GM23338 (cell line): ENCODE measurements around the gene SUGCT. TPM values are rescaled to one million over a fixed set of nuclear protein-coding genes. Genes with fewer than 3 reads are reported as not detected.

Experiments
- ATAC-seq: fragments of 200-7000 bp; cut with Tn5 transposase; 3 replicates; pipeline ENCODE4 v1.9.1; 2020
- DNase-seq: peaks from one replicate; pipeline ENCODE4 v3.0.0-alpha.2; 2015; ENCODE audit warnings: low spot score
- H2AFZ ChIP-seq: fragments of 200-600 bp; sonication (generic); 2 replicates; pipeline ENCODE4 v1.8.0; 2016; ENCODE audit warnings: antibody characterized with exemption, mild to moderate bottlenecking, moderate library complexity
- H3F3A ChIP-seq: fragments of 200-600 bp; sonication (generic); replicated peaks from 2 replicates; pipeline ENCODE4 v1.8.0; 2017; ENCODE audit warnings: antibody characterized with exemption, mixed run types, low read depth
- H3K27ac ChIP-seq: fragments of 200-600 bp; sonication (generic); 2 replicates; pipeline ENCODE4 v1.6.1; 2016; ENCODE audit warnings: low read depth
- H3K27me3 ChIP-seq: fragments of 200-600 bp; sonication (generic); 2 replicates; pipeline ENCODE4 v1.8.0; 2016; ENCODE audit warnings: mild to moderate bottlenecking, mixed run types, moderate library complexity; ENCODE audit not compliant: insufficient read depth
- H3K36me3 ChIP-seq: fragments of 200-600 bp; sonication (generic); 2 replicates; pipeline ENCODE4 v1.8.0; 2016; ENCODE audit warnings: mild to moderate bottlenecking; ENCODE audit not compliant: insufficient read depth
- H3K4me1 ChIP-seq: fragments of 200-600 bp; sonication (generic); 2 replicates; pipeline ENCODE4 v1.8.0; 2016; ENCODE audit warnings: mild to moderate bottlenecking, moderate library complexity; ENCODE audit not compliant: insufficient read depth
- H3K4me2 ChIP-seq: fragments of 200-600 bp; sonication (generic); 2 replicates; pipeline ENCODE4 v1.7.1; 2017; ENCODE audit warnings: mixed run types
- H3K4me3 ChIP-seq: fragments of 200-600 bp; sonication (generic); 2 replicates; pipeline ENCODE4 v1.6.1; 2016; ENCODE audit warnings: mixed run types
- H3K79me2 ChIP-seq: fragments of 200-600 bp; sonication (generic); replicated peaks from 2 replicates; pipeline ENCODE4 v1.8.0; 2017; ENCODE audit warnings: mild to moderate bottlenecking; ENCODE audit not compliant: insufficient read depth
- H3K9me2 ChIP-seq: fragments of 200-600 bp; sonication (generic); 2 replicates; pipeline ENCODE4 v1.8.0; 2017; ENCODE audit not compliant: insufficient read depth
- H4K20me1 ChIP-seq: fragments of 200-600 bp; sonication (generic); replicated peaks from 2 replicates; pipeline ENCODE4 v1.8.0; 2017; ENCODE audit warnings: mild to moderate bottlenecking; ENCODE audit not compliant: insufficient read depth
- H3K27ac Mint-ChIP-seq: 2 replicates; pipeline ENCODE4 v1.8.0; 2020; ENCODE audit warnings: inconsistent platforms, mild to moderate bottlenecking, moderate library complexity, mixed read lengths
- H3K27me3 Mint-ChIP-seq: 3 replicates; pipeline ENCODE4 v1.8.0; 2022; ENCODE audit warnings: low read depth, mild to moderate bottlenecking, moderate library complexity, mixed read lengths, inconsistent platforms; ENCODE audit not compliant: insufficient read depth, poor library complexity
- H3K36me3 Mint-ChIP-seq: 3 replicates; pipeline ENCODE4 v1.8.0; 2021; ENCODE audit warnings: low read depth, mild to moderate bottlenecking, inconsistent platforms, moderate library complexity, mixed read lengths
- H3K4me1 Mint-ChIP-seq: 3 replicates; pipeline ENCODE4 v1.8.0; 2020; ENCODE audit warnings: mild to moderate bottlenecking, inconsistent platforms, mixed read lengths
- H3K4me3 Mint-ChIP-seq: 3 replicates; pipeline ENCODE4 v1.8.0; 2021; ENCODE audit warnings: moderate library complexity, mild to moderate bottlenecking, inconsistent platforms, mixed read lengths
- H3K9me3 Mint-ChIP-seq: 3 replicates; pipeline ENCODE4 v1.8.0; 2020; ENCODE audit warnings: moderate library complexity, mild to moderate bottlenecking, inconsistent platforms, mixed read lengths
- CREB1 ChIP-seq: fragments of 250-450 bp; sonication (Bioruptor Pico); IDR thresholded peaks from 2 replicates; pipeline ENCODE4 v1.5.0; 2020; ENCODE audit warnings: low read depth, mild to moderate bottlenecking, moderate library complexity
- ETS1 ChIP-seq: IDR thresholded peaks from 2 replicates; pipeline ENCODE4 v1.6.1; 2016; ENCODE audit warnings: antibody characterized with exemption
- EZH2 ChIP-seq: fragments of 200-600 bp; sonication (generic); IDR thresholded peaks from one replicate; pipeline ENCODE4 v1.8.0; 2017; ENCODE audit warnings: antibody characterized with exemption, mild to moderate bottlenecking, low read depth; ENCODE audit not compliant: unreplicated experiment
- EZH2phosphoT487 ChIP-seq: fragments of 200-600 bp; sonication (generic); IDR thresholded peaks from one replicate; pipeline ENCODE4 v1.8.1; 2018; ENCODE audit warnings: antibody characterized with exemption; ENCODE audit not compliant: unreplicated experiment
- JUNB ChIP-seq: IDR thresholded peaks from one replicate; pipeline ENCODE4 v1.6.1; 2016; ENCODE audit warnings: antibody characterized with exemption; ENCODE audit not compliant: unreplicated experiment
- NANOG ChIP-seq: IDR thresholded peaks from 2 replicates; pipeline ENCODE4 v1.6.1; 2016; ENCODE audit warnings: antibody characterized with exemption, borderline replicate concordance
- POLR2AphosphoS5 ChIP-seq: IDR thresholded peaks from 2 replicates; pipeline ENCODE4 v1.6.1; 2016; ENCODE audit warnings: antibody characterized with exemption, low read depth
- STAT1 ChIP-seq: IDR thresholded peaks from one replicate; pipeline ENCODE4 v1.6.1; 2016; ENCODE audit warnings: antibody characterized with exemption; ENCODE audit not compliant: unreplicated experiment
- ZNF114 ChIP-seq: fragments of 250-450 bp; sonication (Bioruptor Pico); IDR thresholded peaks from 2 replicates; pipeline ENCODE4 v1.5.0; 2020; ENCODE audit warnings: mild to moderate bottlenecking, moderate library complexity
- ZNF331 ChIP-seq: fragments of 250-450 bp; sonication (Bioruptor Pico); IDR thresholded peaks from 2 replicates; pipeline ENCODE4 v1.5.0; 2020; ENCODE audit warnings: low read depth, mild to moderate bottlenecking, moderate library complexity
- polyA plus RNA-seq: library from polyadenylated mRNA; unstranded; fragments of >200 nt; fragmentation: Nextera tagmentation; extraction: Ambion mirVana; gene quantifications from 2 replicates; pipeline ENCODE4 v1.2.1, GENCODE V29; 2016
- total RNA-seq: library from RNA; depleted of rRNA; stranded (reverse); fragments of >200 nt; shearing (Covaris generic); gene quantifications from 2 replicates; pipeline ENCODE4 v1.2.3, GENCODE V29; 2014
- TF ChIP-seq, protein P1 (sequence below): fragments of 250-450 bp; sonication (Bioruptor Pico); IDR thresholded peaks from 2 replicates; pipeline ENCODE4 v1.5.0; 2020; ENCODE audit warnings: mild to moderate bottlenecking, moderate library complexity
- TF ChIP-seq, protein P2 (sequence below): IDR thresholded peaks from one replicate; pipeline ENCODE4 v1.6.1; 2018; ENCODE audit warnings: antibody characterized with exemption; ENCODE audit not compliant: unreplicated experiment
- TF ChIP-seq, protein P3 (sequence below), 2 experiments: fragments of 200-600 bp in 1 of 2; sonication (generic) in 1 of 2; conservative IDR thresholded peaks; 2 replicates each; pipeline versions ENCODE4 v1.5.1 to v1.6.1; 2016 to 2017; ENCODE audit warnings: antibody characterized with exemption in 2 of 2, low read depth in 2 of 2, mild to moderate bottlenecking in 2 of 2, moderate library complexity in 1 of 2

The SUGCT gene
- total and polyA plus RNA-seq, 2 experiments from 2014 or later: 4.2 to 5.6 TPM

DNA sequence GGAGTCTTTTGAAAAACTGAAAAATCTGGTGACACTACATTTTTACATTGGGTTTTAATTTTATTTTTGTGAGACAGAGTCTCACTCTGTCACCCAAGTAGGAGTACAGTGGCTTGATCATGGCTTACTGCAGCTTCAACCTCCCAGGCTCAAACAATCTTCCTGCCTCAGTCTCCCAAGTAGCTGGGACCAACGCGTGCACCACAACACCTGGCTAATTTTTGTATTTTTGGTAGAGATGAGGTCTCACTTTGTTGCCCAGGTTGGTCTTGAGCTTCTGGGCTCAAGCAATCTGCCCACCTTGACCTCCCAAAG, 11.9 kb upstream of the SUGCT start:
- no peaks in the 10 kb centered on the region for H3K27me3 ChIP-seq
- Mint-ChIP-seq H3K36me3 (peaks cover 1% of the 10 kb centered on the region; the same call in 1 of the 3 replicates), H3K27ac (no peak overlapping the region), H3K4me3 (no peak overlapping the region), H3K9me3 (no peaks in the 10 kb centered on the region), H3K4me1 (no peaks in the 10 kb centered on the region; the same call in 2 of the 3 replicates), H3K27me3 (no peaks in the 10 kb centered on the region)
- peaks cover 10% of the 10 kb centered on the region; the same call in 1 of the 2 replicates for H3K79me2 ChIP-seq
- no peaks in the 10 kb centered on the region for H4K20me1 ChIP-seq
- TF ChIP-seq CREB1 (CRISPR knock-in tag) (no peak), ETS1 (no peak), EZH2phosphoT487 (no peak), POLR2AphosphoS5 (no peak), EZH2 (no peak), ZNF114 (CRISPR knock-in tag) (no peak), JUNB (no peak), ZNF331 (CRISPR knock-in tag) (no peak), NANOG (no peak), STAT1 (no peak)
- TF ChIP-seq, protein P1, sequence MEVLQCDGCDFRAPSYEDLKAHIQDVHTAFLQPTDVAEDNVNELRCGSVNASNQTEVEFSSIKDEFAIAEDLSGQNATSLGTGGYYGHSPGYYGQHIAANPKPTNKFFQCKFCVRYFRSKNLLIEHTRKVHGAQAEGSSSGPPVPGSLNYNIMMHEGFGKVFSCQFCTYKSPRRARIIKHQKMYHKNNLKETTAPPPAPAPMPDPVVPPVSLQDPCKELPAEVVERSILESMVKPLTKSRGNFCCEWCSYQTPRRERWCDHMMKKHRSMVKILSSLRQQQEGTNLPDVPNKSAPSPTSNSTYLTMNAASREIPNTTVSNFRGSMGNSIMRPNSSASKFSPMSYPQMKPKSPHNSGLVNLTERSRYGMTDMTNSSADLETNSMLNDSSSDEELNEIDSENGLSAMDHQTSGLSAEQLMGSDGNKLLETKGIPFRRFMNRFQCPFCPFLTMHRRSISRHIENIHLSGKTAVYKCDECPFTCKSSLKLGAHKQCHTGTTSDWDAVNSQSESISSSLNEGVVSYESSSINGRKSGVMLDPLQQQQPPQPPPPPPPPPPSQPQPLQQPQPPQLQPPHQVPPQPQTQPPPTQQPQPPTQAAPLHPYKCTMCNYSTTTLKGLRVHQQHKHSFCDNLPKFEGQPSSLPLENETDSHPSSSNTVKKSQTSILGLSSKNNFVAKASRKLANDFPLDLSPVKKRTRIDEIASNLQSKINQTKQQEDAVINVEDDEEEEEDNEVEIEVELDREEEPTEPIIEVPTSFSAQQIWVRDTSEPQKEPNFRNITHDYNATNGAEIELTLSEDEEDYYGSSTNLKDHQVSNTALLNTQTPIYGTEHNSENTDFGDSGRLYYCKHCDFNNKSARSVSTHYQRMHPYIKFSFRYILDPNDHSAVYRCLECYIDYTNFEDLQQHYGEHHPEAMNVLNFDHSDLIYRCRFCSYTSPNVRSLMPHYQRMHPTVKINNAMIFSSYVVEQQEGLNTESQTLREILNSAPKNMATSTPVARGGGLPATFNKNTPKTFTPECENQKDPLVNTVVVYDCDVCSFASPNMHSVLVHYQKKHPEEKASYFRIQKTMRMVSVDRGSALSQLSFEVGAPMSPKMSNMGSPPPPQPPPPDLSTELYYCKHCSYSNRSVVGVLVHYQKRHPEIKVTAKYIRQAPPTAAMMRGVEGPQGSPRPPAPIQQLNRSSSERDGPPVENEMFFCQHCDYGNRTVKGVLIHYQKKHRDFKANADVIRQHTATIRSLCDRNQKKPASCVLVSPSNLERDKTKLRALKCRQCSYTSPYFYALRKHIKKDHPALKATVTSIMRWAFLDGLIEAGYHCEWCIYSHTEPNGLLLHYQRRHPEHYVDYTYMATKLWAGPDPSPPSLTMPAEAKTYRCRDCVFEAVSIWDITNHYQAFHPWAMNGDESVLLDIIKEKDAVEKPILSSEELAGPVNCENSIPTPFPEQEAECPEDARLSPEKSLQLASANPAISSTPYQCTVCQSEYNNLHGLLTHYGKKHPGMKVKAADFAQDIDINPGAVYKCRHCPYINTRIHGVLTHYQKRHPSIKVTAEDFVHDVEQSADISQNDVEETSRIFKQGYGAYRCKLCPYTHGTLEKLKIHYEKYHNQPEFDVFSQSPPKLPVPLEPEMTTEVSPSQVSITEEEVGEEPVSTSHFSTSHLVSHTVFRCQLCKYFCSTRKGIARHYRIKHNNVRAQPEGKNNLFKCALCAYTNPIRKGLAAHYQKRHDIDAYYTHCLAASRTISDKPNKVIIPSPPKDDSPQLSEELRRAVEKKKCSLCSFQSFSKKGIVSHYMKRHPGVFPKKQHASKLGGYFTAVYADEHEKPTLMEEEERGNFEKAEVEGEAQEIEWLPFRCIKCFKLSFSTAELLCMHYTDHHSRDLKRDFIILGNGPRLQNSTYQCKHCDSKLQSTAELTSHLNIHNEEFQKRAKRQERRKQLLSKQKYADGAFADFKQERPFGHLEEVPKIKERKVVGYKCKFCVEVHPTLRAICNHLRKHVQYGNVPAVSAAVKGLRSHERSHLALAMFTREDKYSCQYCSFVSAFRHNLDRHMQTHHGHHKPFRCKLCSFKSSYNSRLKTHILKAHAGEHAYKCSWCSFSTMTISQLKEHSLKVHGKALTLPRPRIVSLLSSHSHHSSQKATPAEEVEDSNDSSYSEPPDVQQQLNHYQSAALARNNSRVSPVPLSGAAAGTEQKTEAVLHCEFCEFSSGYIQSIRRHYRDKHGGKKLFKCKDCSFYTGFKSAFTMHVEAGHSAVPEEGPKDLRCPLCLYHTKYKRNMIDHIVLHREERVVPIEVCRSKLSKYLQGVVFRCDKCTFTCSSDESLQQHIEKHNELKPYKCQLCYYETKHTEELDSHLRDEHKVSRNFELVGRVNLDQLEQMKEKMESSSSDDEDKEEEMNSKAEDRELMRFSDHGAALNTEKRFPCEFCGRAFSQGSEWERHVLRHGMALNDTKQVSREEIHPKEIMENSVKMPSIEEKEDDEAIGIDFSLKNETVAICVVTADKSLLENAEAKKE (CRISPR knock-in tag): no peak
- TF ChIP-seq, protein P2, sequence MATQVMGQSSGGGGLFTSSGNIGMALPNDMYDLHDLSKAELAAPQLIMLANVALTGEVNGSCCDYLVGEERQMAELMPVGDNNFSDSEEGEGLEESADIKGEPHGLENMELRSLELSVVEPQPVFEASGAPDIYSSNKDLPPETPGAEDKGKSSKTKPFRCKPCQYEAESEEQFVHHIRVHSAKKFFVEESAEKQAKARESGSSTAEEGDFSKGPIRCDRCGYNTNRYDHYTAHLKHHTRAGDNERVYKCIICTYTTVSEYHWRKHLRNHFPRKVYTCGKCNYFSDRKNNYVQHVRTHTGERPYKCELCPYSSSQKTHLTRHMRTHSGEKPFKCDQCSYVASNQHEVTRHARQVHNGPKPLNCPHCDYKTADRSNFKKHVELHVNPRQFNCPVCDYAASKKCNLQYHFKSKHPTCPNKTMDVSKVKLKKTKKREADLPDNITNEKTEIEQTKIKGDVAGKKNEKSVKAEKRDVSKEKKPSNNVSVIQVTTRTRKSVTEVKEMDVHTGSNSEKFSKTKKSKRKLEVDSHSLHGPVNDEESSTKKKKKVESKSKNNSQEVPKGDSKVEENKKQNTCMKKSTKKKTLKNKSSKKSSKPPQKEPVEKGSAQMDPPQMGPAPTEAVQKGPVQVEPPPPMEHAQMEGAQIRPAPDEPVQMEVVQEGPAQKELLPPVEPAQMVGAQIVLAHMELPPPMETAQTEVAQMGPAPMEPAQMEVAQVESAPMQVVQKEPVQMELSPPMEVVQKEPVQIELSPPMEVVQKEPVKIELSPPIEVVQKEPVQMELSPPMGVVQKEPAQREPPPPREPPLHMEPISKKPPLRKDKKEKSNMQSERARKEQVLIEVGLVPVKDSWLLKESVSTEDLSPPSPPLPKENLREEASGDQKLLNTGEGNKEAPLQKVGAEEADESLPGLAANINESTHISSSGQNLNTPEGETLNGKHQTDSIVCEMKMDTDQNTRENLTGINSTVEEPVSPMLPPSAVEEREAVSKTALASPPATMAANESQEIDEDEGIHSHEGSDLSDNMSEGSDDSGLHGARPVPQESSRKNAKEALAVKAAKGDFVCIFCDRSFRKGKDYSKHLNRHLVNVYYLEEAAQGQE: no peak
- TF ChIP-seq, protein P3, sequence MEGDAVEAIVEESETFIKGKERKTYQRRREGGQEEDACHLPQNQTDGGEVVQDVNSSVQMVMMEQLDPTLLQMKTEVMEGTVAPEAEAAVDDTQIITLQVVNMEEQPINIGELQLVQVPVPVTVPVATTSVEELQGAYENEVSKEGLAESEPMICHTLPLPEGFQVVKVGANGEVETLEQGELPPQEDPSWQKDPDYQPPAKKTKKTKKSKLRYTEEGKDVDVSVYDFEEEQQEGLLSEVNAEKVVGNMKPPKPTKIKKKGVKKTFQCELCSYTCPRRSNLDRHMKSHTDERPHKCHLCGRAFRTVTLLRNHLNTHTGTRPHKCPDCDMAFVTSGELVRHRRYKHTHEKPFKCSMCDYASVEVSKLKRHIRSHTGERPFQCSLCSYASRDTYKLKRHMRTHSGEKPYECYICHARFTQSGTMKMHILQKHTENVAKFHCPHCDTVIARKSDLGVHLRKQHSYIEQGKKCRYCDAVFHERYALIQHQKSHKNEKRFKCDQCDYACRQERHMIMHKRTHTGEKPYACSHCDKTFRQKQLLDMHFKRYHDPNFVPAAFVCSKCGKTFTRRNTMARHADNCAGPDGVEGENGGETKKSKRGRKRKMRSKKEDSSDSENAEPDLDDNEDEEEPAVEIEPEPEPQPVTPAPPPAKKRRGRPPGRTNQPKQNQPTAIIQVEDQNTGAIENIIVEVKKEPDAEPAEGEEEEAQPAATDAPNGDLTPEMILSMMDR (conservative IDR thresholded peaks at IDR 0.05; ENCODE audit: low read depth in 2 of 2): no peak
- no peaks in the 10 kb centered on the region for H3K36me3 ChIP-seq
- H3K27ac ChIP-seq: no peak overlapping the region
- no peak overlapping the region for H2AFZ ChIP-seq
- H3K9me2 ChIP-seq: no peaks in the 10 kb centered on the region
- H3K4me2 ChIP-seq: no peak overlapping the region
- 0 out of 2 replicates have a peak, but pooled peaks cover 4% of the 10 kb centered on the region for H3F3A ChIP-seq
- no peak overlapping the region for H3K4me3 ChIP-seq
- DNase-seq (no peak), ATAC-seq (no peak)
- H3K4me1 ChIP-seq: no peaks in the 10 kb centered on the region
